Measurements from ENCODE around the gene PNPLA2. TPM values are rescaled to one million over a fixed set of nuclear protein-coding genes. Genes with fewer than 3 reads are reported as not detected.

PNPLA2 gene
- total and polyA plus RNA-seq, 4 experiments from 2014 or later: 12.2 to 201 (median 118) TPM

DNA sequence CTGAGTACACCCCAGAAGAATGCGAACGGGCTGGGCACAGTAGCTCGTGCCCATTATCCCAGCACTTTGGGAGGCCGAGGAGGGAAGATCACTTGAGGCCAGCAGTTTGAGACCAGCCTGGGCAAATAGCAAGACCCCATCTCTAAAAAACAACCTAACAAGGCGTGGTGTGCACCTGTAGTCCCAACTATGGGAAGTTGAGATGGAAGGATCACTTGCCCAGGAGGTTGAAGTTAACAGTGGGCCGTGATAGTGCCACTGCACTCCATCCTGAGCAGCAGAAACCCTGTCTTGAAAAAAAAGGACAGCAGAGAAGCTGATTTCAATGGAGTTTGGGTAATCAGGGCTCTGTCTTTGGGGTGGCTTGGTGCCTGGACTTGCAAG is 5.7 kb upstream of the PNPLA2 start:
- CTCF ChIA-PET (ENCODE audit: partially characterized antibody): no interaction called here
- POLR2A ChIA-PET (ENCODE audit: partially characterized antibody): interaction anchor here (1.2 kb wide), 1 partner anchor 117 kb away, joined by 3 read pairs; the partner anchor contains the start of gene TMEM80
- Mint-ChIP-seq H3K36me3 (peaks cover 4 to 34% of the 10 kb centered on the region in 2 donors), H3K4me1 (peaks cover 6 to 39% (median 24%) of the 10 kb centered on the region in 4 donors), H3K27me3 (no peaks in the 10 kb centered on the region), H3K9me3 (peaks cover 0 to 3% (median 0%) of the 10 kb centered on the region in 8 donors), H3K4me3 (peak overlapping the region in 1 of 8 donors; percentile 54), H3K27ac (peak overlapping the region in 1 of 7 donors; percentile 25)
- Histone ChIP-seq H3K36me3 (ENCODE audit: insufficient read depth, low read length) (peaks cover 25% of the 10 kb centered on the region), H3K4me3 (ENCODE audit: low read length in 2 of 2) (no peak overlapping the region), H3K27me3 (ENCODE audit: insufficient read depth, low read length) (no peaks in the 10 kb centered on the region), H3K4me1 (ENCODE audit: insufficient read depth, low read length) (peaks cover 26% of the 10 kb centered on the region), H3K27ac (ENCODE audit: low read depth, low read length) (no peak overlapping the region), H3K9me3 (ENCODE audit: control insufficient read depth in 1 of 2, low read length in 2 of 2) (no peaks in the 10 kb centered on the region)
- intact Hi-C loops (cut with micrococcal nuclease): no loop called here
- DNase-seq: no peak

DNA sequence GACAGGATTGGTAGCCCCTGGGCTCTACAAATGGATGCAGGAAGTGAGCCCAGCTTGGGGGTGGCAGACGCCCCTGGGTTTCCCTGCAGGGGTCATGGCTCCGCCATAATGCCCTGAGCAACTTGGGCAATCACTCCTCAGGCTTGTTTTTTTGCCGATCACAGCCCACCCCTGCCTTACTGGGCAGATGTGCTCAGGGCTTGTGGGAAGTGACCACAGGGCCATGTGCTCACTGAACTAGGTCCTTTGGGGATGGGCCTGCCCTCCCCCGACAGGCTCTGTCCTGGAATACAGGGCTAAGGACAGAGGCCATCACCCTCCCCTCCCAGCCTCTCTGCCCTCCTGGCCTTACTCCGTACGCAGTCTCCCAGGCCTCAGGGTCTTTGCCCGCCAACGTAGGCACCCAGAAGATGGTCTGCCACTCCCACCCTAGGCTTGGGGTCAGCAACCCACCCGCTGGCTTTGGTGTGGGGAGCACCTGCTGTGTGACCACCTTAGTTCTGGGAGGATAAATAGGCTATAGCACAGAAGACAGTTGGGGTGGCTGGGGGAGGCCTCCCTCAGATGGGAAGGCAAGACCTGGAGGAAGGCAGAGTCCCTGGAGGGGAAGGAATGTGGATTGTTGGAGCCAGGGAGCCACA is 5.1 kb upstream of the PNPLA2 start:
- DNase-seq: no peak
- Mint-ChIP-seq H3K4me1 (peaks cover 7 to 35% (median 21%) of the 10 kb centered on the region in 4 donors), H3K27ac (peak overlapping the region in 2 of 7 donors; percentile 44 to 47), H3K4me3 (peak overlapping the region in 1 of 8 donors; percentile 44), H3K9me3 (peaks cover 0 to 3% (median 0%) of the 10 kb centered on the region in 8 donors), H3K27me3 (no peaks in the 10 kb centered on the region), H3K36me3 (peaks cover 4 to 34% of the 10 kb centered on the region in 2 donors)
- H3K9me3 ChIP-seq (ENCODE audit: control insufficient read depth in 1 of 2, low read length in 2 of 2): no peaks in the 10 kb centered on the region
- H3K27me3 ChIP-seq (ENCODE audit: insufficient read depth, low read length): no peaks in the 10 kb centered on the region
- peaks cover 25% of the 10 kb centered on the region for H3K36me3 ChIP-seq (ENCODE audit: insufficient read depth, low read length)
- POLR2A ChIA-PET (ENCODE audit: partially characterized antibody): interaction anchor here (1.2 kb wide), 1 partner anchor 118 kb away, joined by 3 read pairs; the partner anchor contains the start of gene TMEM80
- H3K4me1 ChIP-seq (ENCODE audit: insufficient read depth, low read length): peaks cover 25% of the 10 kb centered on the region
- no peak overlapping the region for H3K4me3 ChIP-seq (ENCODE audit: low read length in 2 of 2)
- H3K27ac ChIP-seq (ENCODE audit: low read depth, low read length): no peak overlapping the region
- intact Hi-C loops (cut with micrococcal nuclease): no loop called here
- CTCF ChIA-PET (ENCODE audit: partially characterized antibody): no interaction called here

- H3K9me3 ChIP-seq (ENCODE audit: control insufficient read depth in 1 of 2, low read length in 2 of 2): no peaks in the 10 kb centered on the region
- H3K27me3 ChIP-seq (ENCODE audit: insufficient read depth, low read length): no peaks in the 10 kb centered on the region
- intact Hi-C loops (cut with micrococcal nuclease): no loop called here
- DNase-seq: no peak
- Mint-ChIP-seq H3K4me3 (peak overlapping the region in 1 of 8 donors; percentile 35), H3K27me3 (no peaks in the 10 kb centered on the region), H3K27ac (no peak overlapping the region), H3K9me3 (peaks cover 0 to 3% (median 0%) of the 10 kb centered on the region in 8 donors), H3K36me3 (peaks cover 4 to 26% of the 10 kb centered on the region in 2 donors), H3K4me1 (peaks cover 4 to 24% (median 16%) of the 10 kb centered on the region in 4 donors)
- H3K4me1 ChIP-seq (ENCODE audit: insufficient read depth, low read length): peaks cover 26% of the 10 kb centered on the region
- ChIA-PET CTCF (ENCODE audit: partially characterized antibody) (interaction anchor here (1.4 kb wide), 1 partner anchor 10 kb away, joined by 3 read pairs; no protein-coding TSS in a partner anchor), POLR2A (ENCODE audit: partially characterized antibody) (interaction anchor here (1.0 to 1.2 kb wide), 3 partner anchors 12 to 18 kb away, joined by 3 to 4 read pairs (median 3); partner anchors contain the start of genes CRACR2B and SLC25A22)
- H3K27ac ChIP-seq (ENCODE audit: low read depth, low read length): no peak overlapping the region
- H3K36me3 ChIP-seq (ENCODE audit: insufficient read depth, low read length): peaks cover 25% of the 10 kb centered on the region
- no peak overlapping the region for H3K4me3 ChIP-seq (ENCODE audit: low read length in 2 of 2)
These were observed 2.9 kb upstream of the PNPLA2 start for GRCh38 chr11:815675-816432.

GRCh38 chr11:816433-816779 is 2.3 kb upstream of the PNPLA2 start:
- no peak overlapping the region for H3K27ac Mint-ChIP-seq
- Histone ChIP-seq H3K27me3 (ENCODE audit: insufficient read depth, low read length) (no peaks in the 10 kb centered on the region), H3K4me3 (ENCODE audit: low read length in 2 of 2) (no peak overlapping the region), H3K9me3 (ENCODE audit: control insufficient read depth in 1 of 2, low read length in 2 of 2) (no peaks in the 10 kb centered on the region), H3K36me3 (ENCODE audit: insufficient read depth, low read length) (peaks cover 22% of the 10 kb centered on the region), H3K4me1 (ENCODE audit: insufficient read depth, low read length) (peaks cover 26% of the 10 kb centered on the region), H3K27ac (ENCODE audit: low read depth, low read length) (no peak overlapping the region)
- no peak for DNase-seq
- no peaks in the 10 kb centered on the region for H3K27me3 Mint-ChIP-seq
- ChIA-PET CTCF (ENCODE audit: partially characterized antibody) (interaction anchor here (1.4 kb wide), 1 partner anchor 10 kb away, joined by 3 read pairs; no protein-coding TSS in a partner anchor), POLR2A (ENCODE audit: partially characterized antibody) (interaction anchor here (1.0 to 1.2 kb wide), 3 partner anchors 12 to 19 kb away, joined by 3 to 4 read pairs (median 3); partner anchors contain the start of genes CRACR2B and SLC25A22)
- no peaks in the 10 kb centered on the region for H3K9me3 Mint-ChIP-seq
- intact Hi-C loops (cut with micrococcal nuclease): no loop called here
- H3K4me1 Mint-ChIP-seq: peaks cover 3 to 23% (median 14%) of the 10 kb centered on the region in 4 donors
- peaks cover under 1 to 20% of the 10 kb centered on the region in 2 donors for H3K36me3 Mint-ChIP-seq
- peak overlapping the region in 1 of 8 donors; percentile 35 for H3K4me3 Mint-ChIP-seq

GRCh38 chr11:819129-819931 is 616 bp downstream of the PNPLA2 start:
- Histone ChIP-seq H3K36me3 (ENCODE audit: insufficient read depth, low read length) (no peaks in the 10 kb centered on the region), H3K27me3 (ENCODE audit: insufficient read depth, low read length) (no peaks in the 10 kb centered on the region), H3K4me3 (ENCODE audit: low read length in 2 of 2) (peak overlapping the region in 1 of 2 donors; percentile 73), H3K27ac (ENCODE audit: low read depth, low read length) (peak overlapping the region; percentile 81), H3K9me3 (ENCODE audit: control insufficient read depth in 1 of 2, low read length in 2 of 2) (no peaks in the 10 kb centered on the region), H3K4me1 (ENCODE audit: insufficient read depth, low read length) (peaks cover 22% of the 10 kb centered on the region)
- ChIA-PET POLR2A (ENCODE audit: partially characterized antibody) (interaction anchor here (0.6 to 6.4 kb wide), 21 partner anchors 9 to 611 kb away, joined by 3 to 109 read pairs (median 6); partner anchors contain the start of genes BET1L, CD151, DEAF1 and GATD1), CTCF (ENCODE audit: partially characterized antibody) (interaction anchor here (0.9 to 1.5 kb wide), 4 partner anchors 10 to 23 kb away, joined by 3 to 4 read pairs (median 4); partner anchors contain the start of gene RPLP2)
- DNase-seq: peak; percentile 89 to 92 (median 91)
- H3K4me3 Mint-ChIP-seq: peak overlapping the region; percentile 11 to 94 (median 89)
- H3K27me3 Mint-ChIP-seq: no peaks in the 10 kb centered on the region
- peaks cover 0 to 15% of the 10 kb centered on the region in 2 donors for H3K36me3 Mint-ChIP-seq
- intact Hi-C loops (cut with micrococcal nuclease): loop anchor here (1.0 to 2.0 kb wide), 3 partner anchors 10 to 23 kb away; partner anchors contain the start of genes CD151, POLR2L, RPLP2 and TSPAN4
- no peaks in the 10 kb centered on the region for H3K9me3 Mint-ChIP-seq
- peaks cover 2 to 22% (median 11%) of the 10 kb centered on the region in 4 donors for H3K4me1 Mint-ChIP-seq
- peak overlapping the region in 6 of 7 donors; percentile 88 to 94 (median 92) for H3K27ac Mint-ChIP-seq

GRCh38 chr11:819943-820649 is 1.4 kb downstream of the PNPLA2 start:
- Histone ChIP-seq H3K4me3 (ENCODE audit: low read length in 2 of 2) (peak overlapping the region; percentile 66 to 73), H3K27me3 (ENCODE audit: insufficient read depth, low read length) (no peaks in the 10 kb centered on the region), H3K27ac (ENCODE audit: low read depth, low read length) (peak overlapping the region; percentile 81), H3K9me3 (ENCODE audit: control insufficient read depth in 1 of 2, low read length in 2 of 2) (no peaks in the 10 kb centered on the region), H3K4me1 (ENCODE audit: insufficient read depth, low read length) (peaks cover 22% of the 10 kb centered on the region), H3K36me3 (ENCODE audit: insufficient read depth, low read length) (peaks cover 5% of the 10 kb centered on the region)
- ChIA-PET POLR2A (ENCODE audit: partially characterized antibody) (interaction anchor here (0.6 to 6.4 kb wide), 15 partner anchors 10 to 612 kb away, joined by 3 to 109 read pairs (median 7); partner anchors contain the start of genes BET1L, CD151, PHRF1 and PIDD1), CTCF (ENCODE audit: partially characterized antibody) (interaction anchor here (1.3 to 1.5 kb wide), 2 partner anchors 21 kb away, joined by 3 to 4 read pairs; no protein-coding TSS in a partner anchor)
- Mint-ChIP-seq H3K27ac (peak overlapping the region; percentile 87 to 94 (median 92)), H3K9me3 (no peaks in the 10 kb centered on the region), H3K27me3 (no peaks in the 10 kb centered on the region), H3K4me1 (peaks cover 2 to 22% (median 11%) of the 10 kb centered on the region in 4 donors), H3K4me3 (peak overlapping the region; percentile 87 to 94 (median 89)), H3K36me3 (peaks cover 5 to 20% of the 10 kb centered on the region in 2 donors)
- intact Hi-C loops (cut with micrococcal nuclease): loop anchor here (1.0 to 2.0 kb wide), 3 partner anchors 11 to 22 kb away; partner anchors contain the start of genes CD151, POLR2L, RPLP2 and TSPAN4
- DNase-seq: peak; percentile 94 to 97 (median 96)

Measured in CD4-positive, alpha-beta memory T cell (primary cell).